ENCODE data around the gene TTC24. TPM values are rescaled to one million over a fixed set of nuclear protein-coding genes. Genes with fewer than 3 reads are reported as not detected.

Gene TTC24
- total RNA-seq, 1 donor, result not detected

- Histone ChIP-seq H3K27ac (ENCODE audit: low read depth, low read length) (no peak overlapping the region), H3K4me2 (ENCODE audit: insufficient read depth, low read length) (no peak overlapping the region), H2AFZ (ENCODE audit: low read length) (no peak overlapping the region), H3K4me1 (ENCODE audit: insufficient read depth, low read length) (peaks cover 8% of the 10 kb centered on the region), H3K4me3 (ENCODE audit: insufficient read depth, low read length) (no peak overlapping the region), H3K9me3 (ENCODE audit: low read depth, low read length) (no peaks in the 10 kb centered on the region), H3K27me3 (ENCODE audit: insufficient read depth, low read length) (no peaks in the 10 kb centered on the region), H3K79me2 (ENCODE audit: insufficient read depth, low read length) (no peaks in the 10 kb centered on the region), H3K36me3 (ENCODE audit: insufficient read depth, low read length) (peaks cover 35% of the 10 kb centered on the region), H4K20me1 (ENCODE audit: insufficient read depth, low read length) (no peaks in the 10 kb centered on the region)
- TF ChIP-seq CTCF (IDR thresholded peaks at IDR 0.05; ENCODE audit: extremely low read depth, low read depth, low read length), result no peak
- DNase-seq (ENCODE audit: insufficient read length, low spot score, missing footprints), result no peak
These were observed 25.6 kb upstream of the TTC24 start for GRCh38 chr1:156553860-156554485.

- Histone ChIP-seq H3K4me2 (ENCODE audit: insufficient read depth, low read length) (no peak overlapping the region), H3K4me3 (ENCODE audit: insufficient read depth, low read length) (no peak overlapping the region), H2AFZ (ENCODE audit: low read length) (no peak overlapping the region), H3K9me3 (ENCODE audit: low read depth, low read length) (no peaks in the 10 kb centered on the region), H3K27ac (ENCODE audit: low read depth, low read length) (no peak overlapping the region), H4K20me1 (ENCODE audit: insufficient read depth, low read length) (no peaks in the 10 kb centered on the region), H3K4me1 (ENCODE audit: insufficient read depth, low read length) (peaks cover 8% of the 10 kb centered on the region), H3K79me2 (ENCODE audit: insufficient read depth, low read length) (no peaks in the 10 kb centered on the region), H3K36me3 (ENCODE audit: insufficient read depth, low read length) (peaks cover 36% of the 10 kb centered on the region), H3K27me3 (ENCODE audit: insufficient read depth, low read length) (no peaks in the 10 kb centered on the region)
- TF ChIP-seq CTCF (IDR thresholded peaks at IDR 0.05; ENCODE audit: extremely low read depth, low read depth, low read length), result no peak
- DNase-seq (ENCODE audit: insufficient read length, low spot score, missing footprints), result no peak
These were observed 24.6 kb upstream of the TTC24 start for GRCh38 chr1:156554971-156555370.

GRCh38 chr1:156555715-156556114, 23.8 kb upstream of the TTC24 start:
- no peak overlapping the region for H2AFZ ChIP-seq (ENCODE audit: low read length)

DNA sequence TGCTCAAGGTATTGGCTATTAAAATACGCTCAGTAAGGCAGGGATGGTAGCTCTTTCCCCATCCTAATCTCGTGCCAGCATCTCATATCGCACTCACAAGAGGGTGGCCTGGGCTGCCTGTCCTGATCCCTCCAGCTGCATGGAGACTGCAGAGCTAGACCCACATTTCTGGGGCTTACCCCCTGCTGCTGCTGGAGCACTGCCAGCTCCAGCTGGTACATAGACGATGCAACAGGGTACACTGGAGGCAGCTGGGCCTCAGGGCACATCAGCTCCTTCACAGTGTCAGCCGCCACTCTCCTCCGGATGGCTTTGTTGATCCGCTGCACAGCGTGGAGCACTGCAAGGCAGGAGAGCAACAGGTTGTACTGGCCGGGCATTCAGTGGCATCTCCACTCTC, 23.2 kb upstream of the TTC24 start:
- Histone ChIP-seq H2AFZ (ENCODE audit: low read length) (no peak overlapping the region), H3K36me3 (ENCODE audit: insufficient read depth, low read length) (peaks cover 42% of the 10 kb centered on the region), H3K9me3 (ENCODE audit: low read depth, low read length) (no peaks in the 10 kb centered on the region), H3K4me2 (ENCODE audit: insufficient read depth, low read length) (no peak overlapping the region), H3K79me2 (ENCODE audit: insufficient read depth, low read length) (no peaks in the 10 kb centered on the region), H3K27ac (ENCODE audit: low read depth, low read length) (no peak overlapping the region), H3K4me1 (ENCODE audit: insufficient read depth, low read length) (peaks cover 8% of the 10 kb centered on the region), H3K4me3 (ENCODE audit: insufficient read depth, low read length) (no peak overlapping the region), H4K20me1 (ENCODE audit: insufficient read depth, low read length) (no peaks in the 10 kb centered on the region), H3K27me3 (ENCODE audit: insufficient read depth, low read length) (no peaks in the 10 kb centered on the region)
- TF ChIP-seq CTCF (IDR thresholded peaks at IDR 0.05; ENCODE audit: extremely low read depth, low read depth, low read length), result no peak
- no peak for DNase-seq (ENCODE audit: insufficient read length, low spot score, missing footprints)

More at GRCh38 chr1:156555715-156556114, 23.8 kb upstream of the TTC24 start:
- Histone ChIP-seq H3K4me2 (ENCODE audit: insufficient read depth, low read length) (no peak overlapping the region), H3K36me3 (ENCODE audit: insufficient read depth, low read length) (peaks cover 39% of the 10 kb centered on the region), H3K9me3 (ENCODE audit: low read depth, low read length) (no peaks in the 10 kb centered on the region), H3K79me2 (ENCODE audit: insufficient read depth, low read length) (no peaks in the 10 kb centered on the region), H3K27ac (ENCODE audit: low read depth, low read length) (no peak overlapping the region), H3K4me1 (ENCODE audit: insufficient read depth, low read length) (peaks cover 8% of the 10 kb centered on the region), H4K20me1 (ENCODE audit: insufficient read depth, low read length) (no peaks in the 10 kb centered on the region), H3K27me3 (ENCODE audit: insufficient read depth, low read length) (no peaks in the 10 kb centered on the region), H3K4me3 (ENCODE audit: insufficient read depth, low read length) (no peak overlapping the region)
- TF ChIP-seq CTCF (IDR thresholded peaks at IDR 0.05; ENCODE audit: extremely low read depth, low read depth, low read length), result no peak
- DNase-seq (ENCODE audit: insufficient read length, low spot score, missing footprints), result no peak

All from osteoblast (primary cell).